WTC11 (cell line): ENCODE measurements around the gene REEP6. TPM values are rescaled to one million over a fixed set of nuclear protein-coding genes. Genes with fewer than 3 reads are reported as not detected.

Experiments used
- total RNA-seq: library from RNA; stranded (reverse); gene quantifications from 3 replicates; pipeline ENCODE4 v1.2.3, GENCODE V29; 2021

Gene REEP6
- total RNA-seq, 1 experiment from 2014 or later: 17.0 TPM

Other genes with a start within 250 kb of the REEP6 start
- gene ATP5F1D, start 249.4 kb upstream of the REEP6 start, total RNA-seq: 262 to 277 TPM (median 270 TPM) in 3 replicates
- 189 to 190 TPM (median 189 TPM) in 3 replicates for gene MIDN, start 242.6 kb upstream of the REEP6 start, total RNA-seq
- gene CIRBP, start 221.8 kb upstream of the REEP6 start, total RNA-seq: 256 to 298 TPM (median 256 TPM) in 3 replicates
- 59.4 to 65.9 TPM (median 65.7 TPM) in 3 replicates for gene FAM174C, start 215.7 kb upstream of the REEP6 start, total RNA-seq
- gene EFNA2, start 205.3 kb upstream of the REEP6 start, total RNA-seq: 11.4 to 14.2 TPM (median 12.6 TPM) in 3 replicates
- gene NDUFS7, start 107.3 kb upstream of the REEP6 start, total RNA-seq: 136 to 149 TPM (median 139 TPM) in 3 replicates
- gene GAMT, start 89.6 kb upstream of the REEP6 start, total RNA-seq: 27.7 to 33.6 TPM (median 28.9 TPM) in 3 replicates
- 338 to 360 TPM (median 339 TPM) in 3 replicates for gene DAZAP1, start 83.6 kb upstream of the REEP6 start, total RNA-seq
- 1,932 to 2,169 TPM (median 2,158 TPM) in 3 replicates for gene RPS15, start 52.8 kb upstream of the REEP6 start, total RNA-seq
- gene APC2, start 41.1 kb upstream of the REEP6 start, total RNA-seq: 1.0 to 1.4 TPM (median 1.1 TPM) in 3 replicates
- 56.5 to 65.7 TPM (median 60.4 TPM) in 3 replicates for gene C19orf25, start 12.0 kb upstream of the REEP6 start, total RNA-seq
- gene PCSK4, start 831 bp upstream of the REEP6 start, total RNA-seq: 18.6 to 22.4 TPM (median 21.5 TPM) in 3 replicates
- 0.55 to 1.9 TPM (median 1.5 TPM) in 3 replicates for gene ADAMTSL5, start 21.8 kb downstream of the REEP6 start, total RNA-seq
- 0.60 to 1.4 TPM (median 0.62 TPM) in 3 replicates for gene PLK5, start 32.9 kb downstream of the REEP6 start, total RNA-seq
- gene MEX3D, start 77.1 kb downstream of the REEP6 start, total RNA-seq: 69.5 to 80.5 TPM (median 78.2 TPM) in 3 replicates
- gene MBD3, start 101.7 kb downstream of the REEP6 start, total RNA-seq: 90.2 to 94.8 TPM (median 93.2 TPM) in 3 replicates
- gene UQCR11, start 114.3 kb downstream of the REEP6 start, total RNA-seq: 195 to 198 TPM (median 196 TPM) in 3 replicates
- 323 to 350 TPM (median 324 TPM) in 3 replicates for gene TCF3, start 161.4 kb downstream of the REEP6 start, total RNA-seq